SK-N-SH treated with all-trans-retinoic acid at 6 μM for 48 hours (cell line): ENCODE data around the gene FXYD6.

Experiments used
- ARNTL ChIP-seq: fragments of 450-650 bp; formaldehyde crosslinking; IDR thresholded peaks from 2 replicates; pipeline ENCODE4 v1.5.0; 2020; ENCODE audit warnings: low read depth, mild to moderate bottlenecking, moderate library complexity, borderline replicate concordance
- CSDC2 ChIP-seq: fragments of 250-450 bp; sonication (Bioruptor Pico); IDR thresholded peaks from 2 replicates; pipeline ENCODE4 v1.5.0; 2020; ENCODE audit warnings: mild to moderate bottlenecking, moderate library complexity
- ESRRG ChIP-seq: fragments of 250-450 bp; sonication (Bioruptor Pico); IDR thresholded peaks from 2 replicates; pipeline ENCODE4 v1.6.1; 2021; ENCODE audit warnings: mild to moderate bottlenecking
- OSR1 ChIP-seq: fragments of 250-450 bp; sonication (Bioruptor Pico); IDR thresholded peaks from 2 replicates; pipeline ENCODE4 v1.8.0; 2022; ENCODE audit warnings: moderate library complexity, mild to moderate bottlenecking, inconsistent platforms
- PATZ1 ChIP-seq: fragments of 250-450 bp; sonication (Bioruptor Pico); IDR thresholded peaks from 2 replicates; pipeline ENCODE4 v1.8.0; 2020; ENCODE audit warnings: mild to moderate bottlenecking, moderate library complexity, borderline replicate concordance
- RARB ChIP-seq: fragments of 250-450 bp; sonication (Bioruptor Pico); IDR thresholded peaks from 2 replicates; pipeline ENCODE4 v1.8.0; 2021; ENCODE audit warnings: mild to moderate bottlenecking, moderate library complexity
- SNAI2 ChIP-seq: fragments of 250-450 bp; sonication (Bioruptor Pico); IDR thresholded peaks from 2 replicates; pipeline ENCODE4 v1.5.0; 2020; ENCODE audit warnings: mild to moderate bottlenecking, moderate library complexity
- TOX ChIP-seq: fragments of 250-450 bp; sonication (Bioruptor Pico); IDR thresholded peaks from 2 replicates; pipeline ENCODE4 v1.8.0; 2021; ENCODE audit warnings: mild to moderate bottlenecking, moderate library complexity, borderline replicate concordance
- ZC3H10 ChIP-seq: fragments of 250-450 bp; sonication (Bioruptor Pico); IDR thresholded peaks from 2 replicates; pipeline ENCODE4 v1.5.1; 2021; ENCODE audit warnings: mild to moderate bottlenecking, moderate library complexity
- ZFP3 ChIP-seq: fragments of 250-450 bp; sonication (Bioruptor Pico); IDR thresholded peaks from 2 replicates; pipeline ENCODE4 v1.5.0; 2020; ENCODE audit warnings: mild to moderate bottlenecking, moderate library complexity
- ZFP30 ChIP-seq: fragments of 450-650 bp; formaldehyde crosslinking; IDR thresholded peaks from 2 replicates; pipeline ENCODE4 v1.5.0; 2022; ENCODE audit warnings: mild to moderate bottlenecking, moderate library complexity
- ZNF565 ChIP-seq: fragments of 450-650 bp; formaldehyde crosslinking; conservative IDR thresholded peaks from 2 replicates; pipeline ENCODE4 v1.5.0; 2020; ENCODE audit warnings: low read depth, mild to moderate bottlenecking, moderate library complexity
- ZNF70 ChIP-seq: fragments of 450-650 bp; formaldehyde crosslinking; IDR thresholded peaks from 2 replicates; pipeline ENCODE4 v1.5.0; 2020; ENCODE audit warnings: mild to moderate bottlenecking, moderate library complexity
- ZNF8 ChIP-seq: fragments of 450-650 bp; formaldehyde crosslinking; IDR thresholded peaks from 2 replicates; pipeline ENCODE4 v1.5.0; 2020; ENCODE audit warnings: mild to moderate bottlenecking, moderate library complexity

GRCh38 chr11:117790279-117790678 lies 86.2 kb downstream of the FXYD6 start:
- TF ChIP-seq ZNF8 (CRISPR knock-in tag) (no peak), RARB (no peak), ZFP30 (CRISPR knock-in tag) (no peak), CSDC2 (CRISPR knock-in tag) (no peak), ZFP3 (CRISPR knock-in tag) (no peak), ARNTL (CRISPR knock-in tag) (no peak), SNAI2 (CRISPR knock-in tag) (no peak), TOX (CRISPR knock-in tag) (no peak), ZNF565 (CRISPR knock-in tag) (no peak), OSR1 (no peak), PATZ1 (CRISPR knock-in tag) (no peak), ESRRG (CRISPR knock-in tag) (no peak), ZNF70 (no peak), ZC3H10 (no peak)
